ENCODE measurements around the gene IDH3G.

IDH3G gene

GRCh38 chrX:153770601-153771414, 23.4 kb downstream of the IDH3G start:
- Histone ChIP-seq H3K4me3 (ENCODE audit: low read length) (no peak overlapping the region), H3K27me3 (ENCODE audit: insufficient read depth, low read length) (peaks cover 7% of the 10 kb centered on the region), H2AFZ (ENCODE audit: low read depth, low read length) (no peak overlapping the region), H3K4me1 (ENCODE audit: insufficient read depth, low read length) (peaks cover 14% of the 10 kb centered on the region), H3K36me3 (ENCODE audit: insufficient read depth, low read length) (no peaks in the 10 kb centered on the region), H3K9me3 (ENCODE audit: low read length) (no peaks in the 10 kb centered on the region)

GRCh38 chrX:153769865-153770600, 24.1 kb downstream of the IDH3G start:
- Histone ChIP-seq H3K4me1 (ENCODE audit: insufficient read depth, low read length) (peaks cover 21% of the 10 kb centered on the region), H3K27me3 (ENCODE audit: insufficient read depth, low read length) (peaks cover 7% of the 10 kb centered on the region), H3K9me3 (ENCODE audit: low read length) (no peaks in the 10 kb centered on the region), H3K4me3 (ENCODE audit: low read length) (no peak overlapping the region), H3K36me3 (ENCODE audit: insufficient read depth, low read length) (no peaks in the 10 kb centered on the region), H2AFZ (ENCODE audit: low read depth, low read length) (no peak overlapping the region)

- peaks cover 7% of the 10 kb centered on the region for H3K27me3 ChIP-seq (ENCODE audit: insufficient read depth, low read length)
- no peak overlapping the region for H2AFZ ChIP-seq (ENCODE audit: low read depth, low read length)
- peaks cover 28% of the 10 kb centered on the region for H3K4me1 ChIP-seq (ENCODE audit: insufficient read depth, low read length)
- no peak overlapping the region for H3K4me3 ChIP-seq (ENCODE audit: low read length)
- H3K36me3 ChIP-seq (ENCODE audit: insufficient read depth, low read length) = no peaks in the 10 kb centered on the region
- no peaks in the 10 kb centered on the region for H3K9me3 ChIP-seq (ENCODE audit: low read length)
Observed at GRCh38 chrX:153769158-153769864, 24.9 kb downstream of the IDH3G start.

GRCh38 chrX:153768311-153769157, 25.6 kb downstream of the IDH3G start:
- Histone ChIP-seq H3K27me3 (ENCODE audit: insufficient read depth, low read length) (peaks cover 7% of the 10 kb centered on the region), H3K36me3 (ENCODE audit: insufficient read depth, low read length) (no peaks in the 10 kb centered on the region), H3K4me1 (ENCODE audit: insufficient read depth, low read length) (peaks cover 30% of the 10 kb centered on the region), H2AFZ (ENCODE audit: low read depth, low read length) (no peak overlapping the region), H3K9me3 (ENCODE audit: low read length) (no peaks in the 10 kb centered on the region), H3K4me3 (ENCODE audit: low read length) (no peak overlapping the region)

GRCh38 chrX:153767674-153768055, 26.5 kb downstream of the IDH3G start:
- Histone ChIP-seq H3K36me3 (ENCODE audit: insufficient read depth, low read length) (no peaks in the 10 kb centered on the region), H2AFZ (ENCODE audit: low read depth, low read length) (no peak overlapping the region), H3K27me3 (ENCODE audit: insufficient read depth, low read length) (peaks cover 7% of the 10 kb centered on the region), H3K4me1 (ENCODE audit: insufficient read depth, low read length) (peaks cover 30% of the 10 kb centered on the region), H3K9me3 (ENCODE audit: low read length) (no peaks in the 10 kb centered on the region), H3K4me3 (ENCODE audit: low read length) (no peak overlapping the region)

- Histone ChIP-seq H3K4me1 (ENCODE audit: insufficient read depth, low read length) (peaks cover 30% of the 10 kb centered on the region), H3K36me3 (ENCODE audit: insufficient read depth, low read length) (no peaks in the 10 kb centered on the region), H3K4me3 (ENCODE audit: low read length) (no peak overlapping the region), H2AFZ (ENCODE audit: low read depth, low read length) (no peak overlapping the region), H3K27me3 (ENCODE audit: insufficient read depth, low read length) (peaks cover 7% of the 10 kb centered on the region), H3K9me3 (ENCODE audit: low read length) (no peaks in the 10 kb centered on the region)
Observed at GRCh38 chrX:153766871-153767673, 27.1 kb downstream of the IDH3G start.

- Histone ChIP-seq H3K4me3 (ENCODE audit: low read length) (peak overlapping the region; percentile 41), H3K9me3 (ENCODE audit: low read length) (no peaks in the 10 kb centered on the region), H3K27me3 (ENCODE audit: insufficient read depth, low read length) (peaks cover 7% of the 10 kb centered on the region), H2AFZ (ENCODE audit: low read depth, low read length) (peak overlapping the region; percentile 33), H3K36me3 (ENCODE audit: insufficient read depth, low read length) (no peaks in the 10 kb centered on the region), H3K4me1 (ENCODE audit: insufficient read depth, low read length) (peaks cover 30% of the 10 kb centered on the region)
Observed at GRCh38 chrX:153766098-153766817, 27.9 kb downstream of the IDH3G start.

- Histone ChIP-seq H2AFZ (ENCODE audit: low read depth, low read length) (peak overlapping the region; percentile 33), H3K27me3 (ENCODE audit: insufficient read depth, low read length) (no peaks in the 10 kb centered on the region), H3K4me1 (ENCODE audit: insufficient read depth, low read length) (peaks cover 30% of the 10 kb centered on the region), H3K36me3 (ENCODE audit: insufficient read depth, low read length) (no peaks in the 10 kb centered on the region), H3K4me3 (ENCODE audit: low read length) (peak overlapping the region; percentile 41), H3K9me3 (ENCODE audit: low read length) (no peaks in the 10 kb centered on the region)
Observed at GRCh38 chrX:153765138-153766079, 28.8 kb downstream of the IDH3G start.

- H2AFZ ChIP-seq (ENCODE audit: low read depth, low read length) = no peak overlapping the region
- H3K4me3 ChIP-seq (ENCODE audit: low read length) = no peak overlapping the region
Observed at GRCh38 chrX:153764786-153765137, 29.4 kb downstream of the IDH3G start.

GRCh38 chrX:153763989-153764755, 30.0 kb downstream of the IDH3G start, which contains the start of gene PLXNB3:
Gene PLXNB3 (plus strand): TSS chrX:153764249. CDS start chrX:153765536, 1,287 bp downstream.
- no peak within 1 kb of the TSS for H3K4me3 ChIP-seq (ENCODE audit: low read length)
- H3K27me3 ChIP-seq (ENCODE audit: insufficient read depth, low read length) = no peaks in the 10 kb centered on the region
- peaks cover 30% of the 10 kb centered on the region for H3K4me1 ChIP-seq (ENCODE audit: insufficient read depth, low read length)
- no peaks in the 10 kb centered on the region for H3K36me3 ChIP-seq (ENCODE audit: insufficient read depth, low read length)
- no peak within 1 kb of the TSS for H2AFZ ChIP-seq (ENCODE audit: low read depth, low read length)
- no peaks in the 10 kb centered on the region for H3K9me3 ChIP-seq (ENCODE audit: low read length)

More at GRCh38 chrX:153764786-153765137, 29.4 kb downstream of the IDH3G start:
- Histone ChIP-seq H3K27me3 (ENCODE audit: insufficient read depth, low read length) (no peaks in the 10 kb centered on the region), H3K9me3 (ENCODE audit: low read length) (no peaks in the 10 kb centered on the region), H3K4me1 (ENCODE audit: insufficient read depth, low read length) (peaks cover 30% of the 10 kb centered on the region), H3K36me3 (ENCODE audit: insufficient read depth, low read length) (no peaks in the 10 kb centered on the region)
